HEK293T (cell line): ENCODE results near the gene CNDP1.

Source experiments
- CTCF ChIA-PET: fragments of 350-600 bp; formaldehyde crosslinking; extraction: SDS; loops from one replicate; lab custom pipeline; 2021; ENCODE audit warnings: antibody characterized with exemption, inconsistent platforms; lab: Yijun Ruan, JAX
- POLR2A ChIA-PET: fragments of 350-600 bp; formaldehyde crosslinking; extraction: SDS; loops from one replicate; lab custom pipeline; 2020; ENCODE audit warnings: antibody characterized with exemption, inconsistent platforms; lab: Yijun Ruan, JAX
- DNase-seq: peaks from one replicate; pipeline ENCODE4 v3.0.0; 2012; ENCODE audit warnings: mixed read lengths; ENCODE audit errors: extremely low spot score
- ARNT ChIP-seq: fragments of 450-650 bp; IDR thresholded peaks from 2 replicates; pipeline ENCODE4 v1.6.1; 2017; ENCODE audit warnings: mild to moderate bottlenecking
- BHLHE40 ChIP-seq: fragments of 450-650 bp; IDR thresholded peaks from 2 replicates; pipeline ENCODE4 v1.6.1; 2016; ENCODE audit warnings: mild to moderate bottlenecking, moderate library complexity, borderline replicate concordance
- CTBP1 ChIP-seq: fragments of 450-650 bp; IDR thresholded peaks from 2 replicates; pipeline ENCODE4 v1.6.1; 2016; ENCODE audit warnings: borderline replicate concordance
- ELF4 ChIP-seq: fragments of 450-650 bp; IDR thresholded peaks from 2 replicates; pipeline ENCODE4 v1.6.1; 2017; ENCODE audit warnings: antibody characterized with exemption
- FOXA1 ChIP-seq: fragments of 450-650 bp; IDR thresholded peaks from 2 replicates; pipeline ENCODE4 v1.6.1; 2016; ENCODE audit warnings: mild to moderate bottlenecking
- FOXK2 ChIP-seq: fragments of 450-650 bp; IDR thresholded peaks from 2 replicates; pipeline ENCODE4 v1.6.1; 2016; ENCODE audit warnings: mild to moderate bottlenecking
- FOXM1 ChIP-seq: fragments of 450-650 bp; IDR thresholded peaks from 2 replicates; pipeline ENCODE4 v1.6.1; 2017; ENCODE audit warnings: mild to moderate bottlenecking, borderline replicate concordance
- HDGF ChIP-seq: fragments of 450-650 bp; IDR thresholded peaks from 2 replicates; pipeline ENCODE4 v1.6.1; 2017; ENCODE audit warnings: antibody characterized with exemption, borderline replicate concordance
- L3MBTL2 ChIP-seq: fragments of 450-650 bp; conservative IDR thresholded peaks from 2 replicates; pipeline ENCODE4 v1.6.1; 2016; ENCODE audit warnings: mild to moderate bottlenecking
- LEF1 ChIP-seq: fragments of 450-650 bp; IDR thresholded peaks from 2 replicates; pipeline ENCODE4 v1.6.1; 2017; ENCODE audit warnings: mild to moderate bottlenecking, borderline replicate concordance
- NFRKB ChIP-seq: fragments of 450-650 bp; IDR thresholded peaks from 2 replicates; pipeline ENCODE4 v1.6.1; 2016; ENCODE audit warnings: mild to moderate bottlenecking, moderate library complexity
- PKNOX1 ChIP-seq: fragments of 450-650 bp; IDR thresholded peaks from 2 replicates; pipeline ENCODE4 v1.6.1; 2016
- SP1 ChIP-seq: fragments of 450-650 bp; IDR thresholded peaks from 2 replicates; pipeline ENCODE4 v1.6.1; 2017
- SUZ12 ChIP-seq: fragments of 450-650 bp; IDR thresholded peaks from 2 replicates; pipeline ENCODE4 v1.6.1; 2016; ENCODE audit warnings: mild to moderate bottlenecking
- TARDBP ChIP-seq: fragments of 450-650 bp; IDR thresholded peaks from 2 replicates; pipeline ENCODE4 v1.6.1; 2016
- ZNF384 ChIP-seq: fragments of 450-650 bp; IDR thresholded peaks from 2 replicates; pipeline ENCODE4 v1.6.1; 2016

Gene CNDP1

DNA sequence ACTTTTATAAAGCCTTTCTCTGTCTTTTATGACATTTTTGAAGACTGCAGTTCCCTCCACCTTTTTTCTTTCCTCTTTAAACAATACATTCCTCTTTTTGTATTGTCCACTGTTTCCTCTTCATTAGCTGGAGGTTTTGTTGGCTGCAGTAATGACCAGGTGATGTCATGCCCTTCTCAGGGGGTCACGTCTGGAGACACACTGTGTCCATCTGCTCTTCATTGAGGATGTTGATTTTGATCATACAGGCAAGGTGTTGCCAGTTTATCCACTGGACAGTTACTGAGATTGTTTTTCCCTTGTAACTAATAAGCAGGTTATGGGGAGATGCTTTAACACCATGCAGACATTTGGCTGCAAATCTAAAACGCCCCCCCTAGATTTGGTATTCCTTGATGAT, 83.2 kb downstream of the CNDP1 start:
- DNase-seq = no peak
- TF ChIP-seq FOXA1 = no peak
- TF ChIP-seq ARNT = no peak
- TF ChIP-seq ELF4 = no peak
- no peak for TF ChIP-seq TARDBP
- no peak for TF ChIP-seq L3MBTL2
- no peak for TF ChIP-seq PKNOX1
- no peak for TF ChIP-seq HDGF
- no peak for TF ChIP-seq CTBP1
- no peak for TF ChIP-seq SP1
- no peak for TF ChIP-seq ZNF384
- TF ChIP-seq FOXM1 = no peak
- no peak for TF ChIP-seq LEF1
- TF ChIP-seq NFRKB = no peak
- TF ChIP-seq SUZ12 = no peak
- TF ChIP-seq FOXK2 = no peak
- ChIA-PET CTCF (no interaction called here), POLR2A (no interaction called here)

GRCh38 chr18:74622072-74622471, 87.8 kb downstream of the CNDP1 start:
- DNase-seq = no peak
- no peak for TF ChIP-seq SUZ12
- TF ChIP-seq BHLHE40 = no peak
- TF ChIP-seq ZNF384 = no peak
- TF ChIP-seq FOXM1 = no peak
- TF ChIP-seq SP1 = no peak
- no peak for TF ChIP-seq FOXA1
- no peak for TF ChIP-seq HDGF
- TF ChIP-seq CTBP1 = no peak
- no peak for TF ChIP-seq PKNOX1
- TF ChIP-seq ARNT = no peak
- TF ChIP-seq L3MBTL2 = no peak
- ChIA-PET CTCF (no interaction called here), POLR2A (no interaction called here)

GRCh38 chr18:74623047-74623816, 88.9 kb downstream of the CNDP1 start:
- CTCF ChIA-PET = interaction anchor here (0.7 to 1.1 kb wide), 3 partner anchors 285 to 1778 kb away, joined by 3 read pairs; no protein-coding TSS in a partner anchor
- no peak for DNase-seq
- TF ChIP-seq BHLHE40 = no peak
- no peak for TF ChIP-seq SUZ12
- TF ChIP-seq NFRKB = no peak
- no peak for TF ChIP-seq LEF1
- TF ChIP-seq FOXA1 = no peak
- no peak for TF ChIP-seq PKNOX1
- no peak for TF ChIP-seq HDGF
- no peak for TF ChIP-seq TARDBP
- no peak for TF ChIP-seq FOXK2
- no peak for TF ChIP-seq CTBP1
- TF ChIP-seq SP1 = no peak
- no peak for TF ChIP-seq FOXM1
- TF ChIP-seq L3MBTL2 = no peak
- no peak for TF ChIP-seq ARNT
- POLR2A ChIA-PET = no interaction called here

- ChIA-PET CTCF (interaction anchor here (0.5 to 1.1 kb wide), 2 partner anchors 417 to 1504 kb away, joined by 3 read pairs; no protein-coding TSS in a partner anchor), POLR2A (no interaction called here)
- no peak for DNase-seq
- no peak for TF ChIP-seq FOXK2
- TF ChIP-seq FOXA1 = no peak
- TF ChIP-seq LEF1 = no peak
- no peak for TF ChIP-seq BHLHE40
- TF ChIP-seq SP1 = no peak
- no peak for TF ChIP-seq TARDBP
- no peak for TF ChIP-seq ELF4
- TF ChIP-seq HDGF = no peak
- no peak for TF ChIP-seq NFRKB
- TF ChIP-seq FOXM1 = no peak
- TF ChIP-seq SUZ12 = no peak
Observed at GRCh38 chr18:74624466-74624865, 90.2 kb downstream of the CNDP1 start.

DNA sequence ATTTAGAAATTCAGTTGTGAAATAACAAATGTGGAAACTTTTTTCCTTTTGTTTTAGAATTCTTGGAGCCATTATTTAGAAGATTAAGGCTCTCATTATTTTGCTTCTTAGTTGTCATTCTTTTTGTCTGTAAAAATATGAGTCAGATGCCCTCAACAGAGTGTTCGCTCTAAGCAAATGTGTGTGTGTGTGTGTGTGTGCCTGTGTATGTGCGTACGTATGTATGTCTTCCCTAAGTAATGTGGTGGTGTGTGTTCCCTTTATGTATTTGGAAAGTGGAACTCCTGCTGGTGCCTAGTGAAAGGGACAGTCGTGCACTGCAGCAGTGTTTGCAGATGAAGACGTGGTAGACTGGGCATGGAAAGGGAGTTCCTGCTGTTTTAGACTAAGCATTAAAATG, 90.9 kb downstream of the CNDP1 start:
- ChIA-PET POLR2A (no interaction called here), CTCF (no interaction called here)
- no peak for DNase-seq
- TF ChIP-seq CTBP1 (no peak), BHLHE40 (no peak), TARDBP (no peak), PKNOX1 (no peak), SP1 (no peak), HDGF (no peak), ZNF384 (no peak), ARNT (no peak), FOXM1 (no peak)
